GM18861 (cell line): ENCODE data around the gene MGST1.

Source experiments
- ATAC-seq: cut with Tn5 transposase; IDR thresholded peaks from one replicate; pipeline ENCODE4 v1.9.1; 2021; ENCODE audit not compliant: unreplicated experiment

MGST1 gene

DNA sequence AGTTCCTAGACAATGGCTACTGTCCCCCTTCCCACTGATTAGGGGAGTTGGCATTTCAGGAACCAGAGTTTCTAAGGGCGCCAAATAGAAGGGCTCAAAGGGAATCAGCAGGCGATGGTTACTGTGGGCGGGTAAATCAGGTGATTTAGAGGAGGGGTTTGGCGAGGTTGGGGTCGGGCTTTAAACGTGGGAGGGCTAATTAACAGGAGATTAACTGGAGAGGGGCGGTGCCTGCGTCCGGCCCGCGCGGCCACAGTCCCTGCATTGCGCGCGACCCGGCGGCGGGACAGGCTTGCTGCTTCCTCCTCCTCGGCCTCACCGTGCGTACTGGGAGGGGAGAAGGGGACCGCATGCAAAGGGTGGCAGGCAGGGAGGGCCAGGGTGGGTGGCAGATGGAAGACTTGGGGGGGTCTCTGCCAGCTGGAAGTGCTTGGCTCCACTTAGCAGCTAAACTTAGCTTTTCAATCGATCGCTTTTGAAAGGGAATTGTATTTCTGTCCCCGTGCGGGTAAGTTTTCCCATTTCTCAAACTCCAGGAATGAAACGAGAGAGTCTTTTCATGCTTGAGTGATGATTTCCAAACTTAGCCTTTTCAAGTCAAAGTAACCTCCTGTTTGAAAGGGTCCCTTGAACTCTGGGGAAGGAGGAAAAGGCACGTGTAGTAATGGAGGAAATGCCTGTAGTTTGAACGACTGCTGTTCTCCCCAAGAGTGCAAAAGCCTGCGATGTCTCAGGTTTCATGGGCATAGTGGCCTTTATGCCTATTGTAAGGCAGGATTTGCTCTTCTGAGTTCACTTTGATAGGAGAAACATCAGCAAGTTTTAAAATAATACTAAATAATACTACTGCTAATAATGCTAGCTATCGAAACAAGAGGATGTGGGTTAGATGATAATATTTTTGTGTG is at the start of gene MGST1:
Gene MGST1 (plus strand): TSS at position 255 of the 908 bp plus-strand sequence. CDS start 6,608 bp downstream, outside the sequence.
- peak; percentile 41 for ATAC-seq

- ATAC-seq: no peak
These were observed 48.0 kb upstream of the MGST1 start for GRCh38 chr12:16299403-16299802.

GRCh38 chr12:16300122-16300521 is 47.3 kb upstream of the MGST1 start:
- ATAC-seq: no peak

DNA sequence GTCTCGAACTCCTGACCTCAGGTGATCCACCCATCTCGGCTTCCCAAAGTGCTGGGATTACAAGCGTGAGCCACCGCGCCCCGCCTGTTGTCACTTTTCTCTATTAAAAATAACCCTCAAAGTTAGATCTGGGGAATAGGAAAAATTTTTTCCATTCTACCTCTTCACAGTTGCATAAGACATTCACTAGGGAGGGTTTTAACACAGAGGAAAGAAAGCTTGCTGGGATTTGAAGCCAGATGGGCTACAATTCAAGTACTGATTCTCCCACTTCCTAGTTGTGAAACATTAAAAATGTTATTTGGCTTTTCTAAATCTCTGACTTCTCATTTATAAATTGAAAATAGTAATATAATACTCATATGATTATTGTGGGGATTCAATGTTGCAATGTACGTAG is 46.7 kb upstream of the MGST1 start:
- ATAC-seq: no peak

DNA sequence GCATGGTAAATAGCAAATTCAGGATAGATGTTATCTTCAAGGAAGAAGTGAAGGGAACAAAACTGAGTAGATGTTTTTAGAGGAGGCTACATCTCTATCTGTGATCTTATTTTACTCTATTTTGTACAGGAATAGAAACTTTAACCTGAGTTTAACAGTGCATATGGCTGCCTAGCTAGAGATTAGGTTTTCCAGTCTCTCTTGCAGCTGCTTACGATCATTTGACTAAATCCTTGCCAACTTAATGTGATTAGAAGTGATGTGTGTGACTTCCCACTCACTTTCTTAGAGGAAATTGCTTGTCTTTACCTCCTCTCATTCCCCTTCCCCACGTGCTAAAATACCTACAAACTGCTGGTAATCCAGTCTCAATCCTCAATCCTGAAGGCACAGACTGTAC is 43.5 kb upstream of the MGST1 start:
- no peak for ATAC-seq

GRCh38 chr12:16307856-16308475 is 39.5 kb upstream of the MGST1 start:
- no peak for ATAC-seq

- ATAC-seq: no peak
These were observed 36.5 kb upstream of the MGST1 start for GRCh38 chr12:16310934-16311333.

DNA sequence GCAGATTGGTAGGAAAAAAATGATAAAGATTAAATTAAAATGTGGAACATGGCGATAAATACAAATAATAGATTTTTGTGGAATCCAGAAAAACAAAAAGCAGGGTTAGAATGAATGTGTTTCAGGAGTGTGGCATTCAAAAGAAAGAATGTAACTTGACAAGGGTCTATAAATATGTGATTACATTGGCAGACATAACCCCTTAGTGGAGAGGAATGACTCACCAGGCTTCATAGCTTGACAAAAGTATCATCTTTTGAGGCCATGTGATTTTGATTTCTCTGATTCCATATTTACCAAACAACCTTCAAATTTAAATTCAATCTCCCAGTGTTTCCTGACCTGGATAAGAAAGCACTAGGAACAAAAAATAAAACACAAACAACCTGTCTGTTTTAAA is 24.4 kb upstream of the MGST1 start:
- ATAC-seq: no peak

DNA sequence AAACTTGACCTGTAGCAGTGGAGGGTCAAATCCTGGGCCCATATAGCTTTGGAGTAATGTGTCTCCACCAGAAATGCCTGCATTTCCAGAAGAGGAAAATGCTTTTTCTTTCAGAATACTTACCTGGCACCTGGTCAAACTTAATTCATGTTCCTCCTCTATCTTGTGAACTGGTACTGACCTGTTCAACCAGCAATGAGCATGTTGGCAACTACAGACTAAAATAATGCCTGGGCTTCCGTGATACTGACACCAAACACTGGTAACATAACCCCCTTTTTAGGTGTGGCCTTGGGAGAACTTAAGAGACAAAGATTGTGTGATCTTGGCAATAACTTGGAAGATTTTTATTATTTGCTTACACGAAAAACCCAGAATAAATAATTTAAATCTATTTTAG is 23.8 kb upstream of the MGST1 start:
- ATAC-seq: no peak

GRCh38 chr12:16324272-16324671 is 23.2 kb upstream of the MGST1 start:
- ATAC-seq: no peak

GRCh38 chr12:16324772-16325171 is 22.7 kb upstream of the MGST1 start:
- ATAC-seq: no peak

DNA sequence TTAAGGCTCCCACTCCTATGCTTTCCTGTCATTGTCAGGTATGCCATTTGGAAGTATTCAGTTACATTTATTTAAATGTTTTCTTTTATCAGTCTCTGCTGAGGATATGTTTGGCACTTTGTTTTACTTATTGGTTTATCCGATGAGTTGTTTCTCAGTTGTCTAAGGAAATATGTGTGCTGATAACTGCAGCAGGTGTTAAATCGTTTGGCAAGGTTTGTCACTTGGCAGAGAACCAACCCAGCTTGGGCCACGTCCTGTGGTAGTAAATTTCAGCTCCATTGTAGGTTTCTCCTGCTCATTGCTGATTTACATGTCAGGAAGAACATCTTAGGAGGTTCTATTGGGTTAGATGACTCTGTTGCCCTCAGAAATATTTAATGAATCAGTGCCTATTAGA is 22.0 kb upstream of the MGST1 start:
- no peak for ATAC-seq

- ATAC-seq: no peak
These were observed 19.5 kb upstream of the MGST1 start for GRCh38 chr12:16327963-16328362.

DNA sequence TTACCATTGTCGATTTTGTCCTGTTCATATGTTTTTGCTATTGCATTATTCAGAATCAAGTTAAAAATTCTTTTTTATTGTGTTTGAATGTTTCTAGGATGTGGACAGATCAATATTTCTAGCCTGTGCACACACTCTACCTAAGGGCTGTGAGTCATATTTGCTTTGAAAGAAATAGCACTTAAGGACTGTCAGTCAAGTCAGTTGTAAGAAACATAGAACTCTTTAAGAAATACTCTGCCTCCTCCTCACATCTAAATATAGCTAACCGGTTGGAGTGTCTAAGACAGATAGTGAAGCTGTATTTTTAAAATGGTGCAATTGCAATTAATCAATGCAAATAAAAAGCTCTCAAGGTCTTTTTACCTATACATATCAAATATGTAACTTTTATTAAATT is 17.9 kb upstream of the MGST1 start:
- no peak for ATAC-seq

GRCh38 chr12:16330560-16330959 is 16.9 kb upstream of the MGST1 start:
- ATAC-seq: no peak

DNA sequence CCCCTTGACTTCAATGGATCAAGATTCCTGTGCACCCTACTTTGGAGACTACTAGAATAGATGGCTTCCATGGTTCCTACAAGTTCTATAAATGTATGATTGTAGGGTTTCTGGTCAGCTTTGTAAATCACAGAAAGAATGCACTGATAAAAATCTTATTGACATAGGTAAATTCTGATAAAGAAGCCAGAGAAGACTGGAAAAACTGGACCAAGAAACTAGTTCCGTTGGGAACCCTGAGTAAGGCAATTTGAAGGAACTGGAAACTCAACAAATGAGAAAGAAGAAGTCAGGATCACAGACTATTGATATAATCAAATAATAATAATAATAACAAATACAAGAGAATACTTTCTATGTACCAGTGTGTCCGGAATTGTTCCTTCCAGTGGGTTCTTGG is 15.4 kb upstream of the MGST1 start:
- no peak for ATAC-seq

GRCh38 chr12:16335838-16336237 is 11.6 kb upstream of the MGST1 start:
- no peak for ATAC-seq

DNA sequence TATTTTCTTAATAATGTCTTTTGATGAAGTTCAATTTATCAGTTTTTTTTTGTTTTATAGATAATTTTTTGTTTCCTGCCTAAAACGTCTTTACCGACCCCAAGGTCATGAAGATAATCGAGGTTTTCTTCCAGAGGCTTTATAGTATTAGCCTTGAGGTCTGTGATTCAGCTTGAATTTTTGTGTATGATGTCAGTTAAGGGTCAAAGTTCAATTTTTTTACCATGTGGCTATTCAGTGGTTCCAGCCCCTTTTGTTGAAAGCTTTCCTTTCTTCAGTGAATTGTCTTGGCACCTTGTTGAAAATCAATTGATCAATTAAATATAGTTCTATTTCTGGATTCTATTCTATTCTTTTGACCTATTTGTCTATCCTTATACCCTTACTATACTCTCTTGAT is 3.2 kb upstream of the MGST1 start:
- ATAC-seq: no peak

DNA sequence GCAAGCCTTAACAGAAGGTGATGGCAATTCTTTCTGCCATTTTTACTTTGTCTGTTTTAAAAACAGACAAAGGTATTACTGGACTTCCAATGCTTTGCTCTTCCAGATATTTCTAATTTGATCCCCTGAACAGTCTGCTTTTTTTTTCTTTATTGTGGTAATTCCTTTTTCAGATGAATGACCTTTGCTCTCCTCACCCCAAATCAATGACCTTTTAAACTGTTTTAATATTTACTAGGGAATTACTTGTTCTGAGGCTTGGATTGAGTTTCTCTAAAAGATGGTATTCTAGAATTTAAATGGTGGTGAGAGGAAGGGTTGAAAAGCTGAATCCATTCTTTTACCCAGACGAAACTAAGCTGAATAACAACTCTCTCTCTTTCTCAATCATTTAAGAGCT is 2.3 kb upstream of the MGST1 start:
- no peak for ATAC-seq

GRCh38 chr12:16346958-16347357 is 487 bp upstream of the MGST1 start:
- no peak for ATAC-seq

DNA sequence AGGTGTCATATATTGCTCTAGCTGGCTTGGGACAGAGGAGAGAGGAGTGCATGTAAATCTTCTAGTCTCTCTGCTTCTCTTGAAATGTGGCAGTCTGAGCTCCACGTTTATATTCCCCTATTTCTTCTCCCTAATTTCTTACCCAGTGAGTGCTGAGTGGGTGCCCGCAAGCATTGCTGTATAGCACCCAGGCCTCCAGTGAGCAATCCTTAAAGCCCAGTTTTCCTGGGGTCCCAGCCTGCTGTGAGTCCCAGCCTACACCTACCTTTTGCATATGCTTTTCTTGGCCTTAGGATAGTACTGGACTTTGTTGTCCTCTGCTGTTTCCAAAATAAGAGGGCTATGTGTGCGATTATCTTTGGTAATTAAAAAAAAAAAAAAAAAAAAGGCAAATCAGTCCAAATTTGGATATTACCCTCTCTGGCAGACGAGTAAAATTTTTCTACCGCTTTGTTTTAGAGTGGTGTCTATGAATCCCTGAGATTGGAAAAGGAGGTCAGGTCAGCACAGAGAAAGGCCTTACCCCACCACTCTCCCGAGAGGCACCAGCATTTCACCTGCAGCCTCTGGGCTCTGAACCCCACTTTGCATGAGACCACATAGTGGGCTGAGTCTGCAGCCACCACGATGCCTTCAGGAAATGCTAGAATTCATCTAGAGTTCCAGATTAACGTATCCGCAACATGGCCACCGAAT is 1.1 kb downstream of the MGST1 start:
- ATAC-seq: peak; percentile 74

- ATAC-seq: no peak
These were observed 1.7 kb downstream of the MGST1 start for GRCh38 chr12:16349131-16349460.
